NCI-H748 (cell line): ENCODE measurements around the gene USPL1.

ENCODE experiments used
- DNase-seq: peaks from one replicate; lab custom pipeline; 2025; ENCODE audit not compliant: unreplicated experiment; lab: John Stamatoyannopoulos, UW

The USPL1 gene

DNA sequence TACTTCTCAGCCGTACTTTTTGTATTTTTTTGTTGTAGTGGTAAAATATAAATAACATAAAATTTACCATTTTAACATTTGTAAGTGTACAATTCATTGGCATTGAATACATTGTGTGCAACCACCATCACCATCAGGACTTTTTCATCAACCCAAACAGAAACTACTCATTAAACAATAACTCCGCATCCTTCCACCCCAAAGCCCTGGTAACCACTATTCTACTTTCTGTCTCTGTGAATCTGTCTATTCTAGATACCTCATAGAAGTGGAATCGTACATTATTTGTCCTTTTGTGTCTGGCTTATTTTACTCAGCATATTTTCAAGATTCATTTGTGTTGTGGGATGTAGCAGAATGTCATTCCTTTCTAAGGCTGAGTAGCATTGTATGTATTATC lies 38.5 kb downstream of the USPL1 start:
- no peak for DNase-seq

DNA sequence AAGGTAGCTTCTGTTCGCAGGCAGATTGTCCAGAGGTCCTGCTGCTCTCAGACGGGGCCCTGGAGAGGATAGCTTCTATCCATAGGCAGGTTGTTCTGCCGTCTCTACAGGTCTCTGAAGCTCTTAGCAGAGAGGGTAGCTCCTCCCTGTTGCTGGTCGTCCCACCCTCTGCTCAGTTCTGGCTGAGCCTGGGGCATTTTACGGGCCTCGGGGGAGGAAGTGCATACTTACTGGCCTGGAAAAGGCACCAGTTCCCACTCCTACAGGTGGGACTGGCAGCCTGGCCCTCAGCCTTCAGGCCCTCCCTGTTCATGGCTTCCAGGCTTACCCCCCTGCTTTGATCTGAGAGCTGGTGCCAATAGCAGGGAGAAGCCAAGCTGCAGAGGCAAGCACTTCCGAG lies 42.3 kb downstream of the USPL1 start:
- no peak for DNase-seq

- DNase-seq: no peak
Observed at GRCh38 chr13:30660796-30661195, 43.1 kb downstream of the USPL1 start.

DNA sequence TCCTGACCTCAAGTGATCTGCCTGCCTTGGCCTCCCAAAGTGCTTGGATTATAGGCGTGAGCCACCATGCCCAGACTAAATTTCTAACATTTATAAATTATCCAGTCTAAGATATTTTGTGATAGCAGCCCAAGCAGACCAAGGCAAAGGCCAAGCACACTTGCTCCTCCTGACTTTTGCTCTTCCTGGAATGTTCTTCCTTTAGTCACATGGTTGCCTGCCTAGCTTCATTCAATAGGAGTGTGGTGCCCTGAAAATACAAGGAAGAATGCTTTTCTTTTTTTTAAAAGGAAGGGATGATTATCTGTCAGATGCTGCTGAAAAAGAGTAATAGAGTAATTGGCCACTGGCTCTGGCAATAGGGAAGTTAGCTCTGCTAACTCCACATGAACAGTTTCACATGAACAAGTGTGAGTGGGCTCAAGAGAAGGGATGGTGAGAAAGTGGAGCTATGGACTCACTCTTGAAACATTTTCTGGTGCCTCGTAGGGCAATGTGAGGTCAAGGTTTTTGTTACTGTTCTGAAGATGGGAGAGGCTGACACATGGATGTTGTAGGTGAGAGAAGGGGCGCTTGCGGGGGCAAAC lies 47.1 kb downstream of the USPL1 start:
- DNase-seq: no peak

- no peak for DNase-seq
Observed at GRCh38 chr13:30665638-30666037, 47.9 kb downstream of the USPL1 start.

DNA sequence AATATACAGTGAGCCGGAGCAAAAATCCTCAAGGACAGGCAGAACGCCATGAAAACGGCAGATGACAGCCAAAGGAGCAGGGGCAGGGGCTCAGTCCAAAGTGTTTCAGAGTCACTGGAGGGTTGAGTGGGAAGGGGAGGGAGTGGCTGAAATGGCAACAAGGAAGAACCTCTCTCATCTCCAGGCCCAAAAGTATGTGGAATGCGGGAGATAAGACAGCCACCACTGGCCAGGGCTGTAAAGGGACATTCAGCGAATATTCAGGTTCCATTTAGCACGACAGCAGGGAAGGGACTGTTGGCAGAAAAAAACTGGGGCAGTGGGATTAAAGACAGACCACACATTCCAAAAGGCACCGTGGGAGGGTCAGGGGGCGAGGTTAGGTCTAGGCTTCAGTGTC lies 48.4 kb downstream of the USPL1 start:
- no peak for DNase-seq

GRCh38 chr13:30667014-30667413 lies 49.3 kb downstream of the USPL1 start:
- DNase-seq: no peak

- no peak for DNase-seq
Observed at GRCh38 chr13:30668312-30668711, 50.6 kb downstream of the USPL1 start.

GRCh38 chr13:30671271-30671815 lies 53.6 kb downstream of the USPL1 start:
- DNase-seq: no peak

- DNase-seq: peak; percentile 98
Observed at GRCh38 chr13:30673669-30674521, 56.2 kb downstream of the USPL1 start.

GRCh38 chr13:30675717-30676116 lies 58.0 kb downstream of the USPL1 start:
- DNase-seq: no peak

- peak; percentile 54 for DNase-seq
Observed at GRCh38 chr13:30676672-30677071, 59.0 kb downstream of the USPL1 start.

DNA sequence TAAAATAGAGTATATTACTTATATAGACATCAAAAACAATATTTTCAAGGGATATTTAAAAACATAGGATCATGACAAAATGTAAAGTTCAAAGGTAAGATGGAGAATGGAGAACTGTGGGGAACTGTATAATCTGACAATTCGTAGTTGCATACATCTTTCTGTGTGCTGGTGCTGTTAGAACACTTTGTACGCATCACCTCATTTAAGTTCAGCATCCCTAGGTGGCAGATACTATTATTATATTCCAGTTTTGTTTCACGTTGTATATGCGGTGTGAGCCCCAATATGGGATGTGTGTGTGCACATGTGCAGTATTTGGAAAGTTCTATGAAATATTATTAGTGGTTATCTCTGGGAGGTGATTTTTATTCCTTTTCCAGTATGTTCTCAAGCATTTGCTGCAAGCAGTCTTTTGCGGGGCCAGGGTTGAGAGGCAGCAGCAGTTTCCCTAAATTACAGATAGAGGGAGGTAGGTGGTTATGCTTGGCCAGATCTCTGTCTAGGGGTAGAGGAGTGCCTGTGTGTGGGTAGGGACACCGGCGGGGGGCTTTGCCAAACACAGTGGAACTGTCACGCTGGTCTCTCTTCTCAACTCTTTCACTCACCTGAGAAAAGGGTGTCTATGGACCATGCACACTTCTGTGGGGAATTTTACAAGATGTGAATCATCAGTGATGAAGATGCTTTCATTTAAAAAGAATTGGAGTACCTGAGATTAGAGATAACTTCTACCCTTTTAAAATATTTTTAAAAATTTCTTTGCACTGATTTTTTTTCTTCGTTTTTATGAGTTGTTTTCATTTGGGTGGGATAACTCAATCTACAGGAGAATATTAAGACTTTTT lies 62.0 kb downstream of the USPL1 start:
- peak; percentile 55 for DNase-seq

DNA sequence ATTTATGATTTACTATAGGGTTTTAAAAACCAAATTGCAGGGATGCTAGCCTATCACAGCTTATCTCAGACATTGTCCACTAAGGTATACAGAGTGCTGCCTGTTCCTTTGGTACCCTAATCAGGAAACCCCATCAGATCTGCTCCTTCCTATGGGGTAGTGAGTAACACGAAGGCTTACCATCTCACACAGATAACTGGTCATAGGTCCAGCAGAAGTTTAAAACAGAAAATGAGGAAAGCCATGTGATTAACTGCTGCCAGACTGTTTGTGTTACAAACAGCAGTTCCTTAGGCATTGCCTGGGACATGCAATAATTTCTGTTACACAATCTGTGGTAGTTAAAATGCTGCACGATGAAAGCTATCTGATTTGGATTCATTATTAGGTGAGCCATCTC lies 64.1 kb downstream of the USPL1 start:
- DNase-seq: no peak

- no peak for DNase-seq
Observed at GRCh38 chr13:30685320-30685859, 67.7 kb downstream of the USPL1 start.

- DNase-seq: no peak
Observed at GRCh38 chr13:30685987-30686386, 68.3 kb downstream of the USPL1 start.

- no peak for DNase-seq
Observed at GRCh38 chr13:30687601-30688000, 69.9 kb downstream of the USPL1 start.

GRCh38 chr13:30689752-30690151 lies 72.0 kb downstream of the USPL1 start:
- DNase-seq: no peak

DNA sequence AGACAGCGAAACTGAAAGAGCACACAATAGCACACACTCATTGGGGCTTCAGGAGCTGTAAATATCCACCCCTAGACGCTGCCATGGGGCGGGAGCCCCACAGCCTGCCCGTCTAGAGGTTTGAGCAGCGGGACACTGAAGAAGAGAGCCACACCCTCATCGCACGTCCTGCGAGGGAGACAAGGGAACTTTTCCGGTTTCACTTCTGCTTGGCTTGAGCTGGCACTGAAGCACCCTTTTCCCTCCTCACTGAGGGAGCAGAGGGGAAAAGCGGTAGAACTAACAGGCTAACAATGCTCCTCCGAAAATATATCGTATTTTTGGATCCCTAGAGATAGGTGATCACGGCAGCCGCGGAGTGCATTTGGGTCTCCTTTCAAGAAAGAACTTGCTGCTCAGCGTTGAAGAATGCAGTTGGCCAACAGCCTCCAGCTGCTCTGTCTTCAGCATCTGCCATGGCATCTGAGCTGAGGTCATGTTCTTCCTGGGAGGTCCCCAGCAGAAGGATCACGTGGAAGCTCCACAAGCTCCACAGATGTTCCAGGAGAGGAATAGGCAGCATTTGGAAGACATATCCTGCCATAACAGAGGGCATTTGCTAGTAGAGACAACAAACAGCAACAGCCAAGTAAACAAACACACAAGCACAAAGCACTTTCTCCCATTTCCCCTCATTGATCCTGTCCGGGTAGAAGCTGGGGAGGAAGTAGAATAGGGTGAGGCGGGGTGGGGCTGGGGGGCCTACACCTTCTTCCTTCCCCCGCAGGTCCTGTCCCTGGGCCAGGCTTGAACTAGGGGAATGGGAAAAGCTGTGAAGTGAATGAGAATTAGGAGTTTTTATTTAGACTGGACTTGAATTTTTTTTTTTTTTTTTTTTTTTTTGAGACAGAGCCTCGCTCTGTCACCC lies 72.8 kb downstream of the USPL1 start:
- DNase-seq: peak; percentile 84

DNA sequence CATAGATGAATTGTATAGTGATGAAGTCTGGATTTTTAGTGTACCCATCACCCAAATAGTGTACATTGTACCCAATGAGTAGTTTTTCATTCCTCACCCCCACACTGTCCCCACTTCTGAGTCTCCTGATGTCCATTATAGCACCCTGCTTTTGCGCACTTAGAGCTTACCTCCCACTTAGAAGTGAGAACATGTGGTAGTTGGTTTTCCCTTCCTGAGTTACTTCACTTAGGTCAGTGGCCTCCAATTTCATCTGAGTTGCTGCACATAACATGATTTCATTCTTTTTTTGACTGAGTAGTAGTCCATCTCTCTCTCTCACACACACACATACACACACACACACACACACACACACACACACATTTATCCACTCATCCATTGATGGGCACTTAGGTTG lies 74.4 kb downstream of the USPL1 start:
- no peak for DNase-seq
